NT2/D1 (cell line): ENCODE measurements around the gene EPN2.

ENCODE experiments used
- SUZ12 ChIP-seq: IDR thresholded peaks from 2 replicates; pipeline ENCODE4 v1.6.1; 2011; ENCODE audit not compliant: insufficient read length, insufficient read depth; ENCODE audit errors: extremely low read depth
- YY1 ChIP-seq: IDR thresholded peaks from 2 replicates; pipeline ENCODE4 v1.6.1; 2011; ENCODE audit not compliant: insufficient read length, insufficient read depth
- ZNF274 ChIP-seq: IDR thresholded peaks from 2 replicates; pipeline ENCODE4 v1.6.1; 2011; ENCODE audit warnings: mild to moderate bottlenecking, low read depth, low read length

- TF ChIP-seq SUZ12, result no peak
- no peak for TF ChIP-seq YY1
- TF ChIP-seq ZNF274, result no peak
Observed at GRCh38 chr17:19381361-19381740, 144.2 kb downstream of the EPN2 start.
